H1 (cell line): ENCODE measurements around the gene CDC42EP2. TPM values are rescaled to one million over a fixed set of nuclear protein-coding genes. Genes with fewer than 3 reads are reported as not detected.

Experiments
- CTCF ChIA-PET: fragments of 300-600 bp; sonication (Branson Sonifier 250); formaldehyde crosslinking; loops from one replicate; lab custom pipeline; 2021; ENCODE audit not compliant: partially characterized antibody; lab: Charles Lee
- POLR2A ChIA-PET: fragments of 300-600 bp; sonication (Branson Sonifier 250); formaldehyde crosslinking; loops from one replicate; lab custom pipeline; 2021; ENCODE audit warnings: inconsistent platforms; ENCODE audit not compliant: partially characterized antibody; lab: Charles Lee
- DNase-seq, 2 experiments: peaks; one replicate each; pipeline versions ENCODE4 v3.0.0 to v3.0.0-alpha.2; 2010 to 2022; ENCODE audit warnings: low spot score in 2 of 2, low read depth in 1 of 2, mixed read lengths in 1 of 2
- FAIRE-seq: peaks from 2 replicates; lab custom pipeline; 2011; peaks lifted over from hg19 to GRCh38; lab: Jason Lieb, UNC
- H2AFZ ChIP-seq: 2 replicates; pipeline ENCODE4 v1.8.1; 2012; ENCODE audit warnings: low read length, inconsistent platforms
- H2AK5ac ChIP-seq: 2 replicates; pipeline ENCODE4 v1.6.1; 2013; ENCODE audit warnings: low read depth, low read length
- H2BK120ac ChIP-seq: replicated peaks from 2 replicates; pipeline ENCODE3; 2013; ENCODE audit warnings: low read depth, low read length, inconsistent platforms
- H2BK12ac ChIP-seq: 2 replicates; pipeline ENCODE4 v1.6.1; 2013; ENCODE audit warnings: low read depth, low read length
- H2BK15ac ChIP-seq: 2 replicates; pipeline ENCODE4 v1.6.1; 2013; ENCODE audit warnings: low read length
- H2BK20ac ChIP-seq: 2 replicates; pipeline ENCODE4 v1.6.1; 2013; ENCODE audit warnings: low read length
- H2BK5ac ChIP-seq: 2 replicates; pipeline ENCODE4 v1.6.1; 2013; ENCODE audit warnings: low read depth, low read length
- H3K14ac ChIP-seq: 2 replicates; pipeline ENCODE4 v1.6.1; 2013; ENCODE audit warnings: inconsistent platforms; ENCODE audit not compliant: insufficient read length
- H3K18ac ChIP-seq: 2 replicates; pipeline ENCODE4 v1.6.1; 2013; ENCODE audit warnings: low read length; ENCODE audit errors: extremely low read depth
- H3K23ac ChIP-seq: 2 replicates; pipeline ENCODE4 v1.6.1; 2013; ENCODE audit warnings: inconsistent platforms; ENCODE audit not compliant: insufficient read length
- H3K23me2 ChIP-seq: 2 replicates; pipeline ENCODE4 v1.6.1; 2013; ENCODE audit warnings: low read depth, low read length
- H3K27ac ChIP-seq: 2 replicates; pipeline ENCODE4 v1.6.1; 2011; ENCODE audit warnings: low read depth, low read length, inconsistent platforms
- H3K27me3 ChIP-seq, 4 experiments: replicated peaks in 1 of 4; 1 replicate in 1 of 4; 2 replicates in 3 of 4; pipeline versions ENCODE4 v1.6.1 to v1.8.1; 2011 to 2013; ENCODE audit warnings: low read length in 3 of 4, mild to moderate bottlenecking in 3 of 4, inconsistent platforms in 2 of 4, mixed read lengths in 2 of 4, moderate library complexity in 1 of 4; ENCODE audit not compliant: control insufficient read depth in 3 of 4, insufficient read depth in 3 of 4; ENCODE audit errors: extremely low read depth in 1 of 4
- H3K36me3 ChIP-seq, 4 experiments: 2 replicates each; pipeline versions ENCODE4 v1.6.1 to v1.8.1; 2011 to 2013; ENCODE audit warnings: mild to moderate bottlenecking in 4 of 4, low read length in 3 of 4, moderate library complexity in 2 of 4, control low read depth in 1 of 4, inconsistent platforms in 1 of 4; ENCODE audit not compliant: insufficient read depth in 4 of 4, control insufficient read depth in 2 of 4
- H3K4ac ChIP-seq: replicated peaks from 2 replicates; pipeline ENCODE3; 2013; ENCODE audit warnings: low read length, low read depth, mixed read lengths, inconsistent platforms; ENCODE audit not compliant: insufficient read length
- H3K4me1 ChIP-seq, 4 experiments: replicated peaks in 1 of 4; 1 replicate in 1 of 4; 2 replicates in 3 of 4; pipeline versions ENCODE4 v1.6.1 to v1.8.1; 2011 to 2013; ENCODE audit warnings: low read length in 3 of 4, inconsistent platforms in 2 of 4, mixed read lengths in 1 of 4; ENCODE audit not compliant: insufficient read depth in 4 of 4, control insufficient read depth in 3 of 4
- H3K4me2 ChIP-seq, 2 experiments: 2 replicates each; pipeline versions ENCODE4 v1.6.1 to v1.8.1; 2011 to 2013; ENCODE audit warnings: low read depth in 2 of 2, low read length in 2 of 2, control low read depth in 1 of 2, inconsistent platforms in 1 of 2, mild to moderate bottlenecking in 1 of 2; ENCODE audit not compliant: insufficient read depth in 1 of 2
- H3K4me3 ChIP-seq, 4 experiments: fragments of 200-600, 300-600 bp in 1 of 4; sonication (generic), shearing (Covaris generic), sonication (Bioruptor Twin) in 1 of 4; 2 replicates each; pipeline versions ENCODE4 v1.5.1 to v1.8.1; 2011 to 2016; ENCODE audit warnings: low read length in 4 of 4, low read depth in 3 of 4, control low read depth in 2 of 4, inconsistent platforms in 2 of 4, mild to moderate bottlenecking in 2 of 4, mixed read lengths in 1 of 4, moderate library complexity in 1 of 4; ENCODE audit not compliant: insufficient read depth in 2 of 4; ENCODE audit errors: extremely low read depth in 1 of 4
- H3K56ac ChIP-seq: replicated peaks from 2 replicates; pipeline ENCODE3; 2013; ENCODE audit warnings: low read depth, mild to moderate bottlenecking, mixed read lengths, low read length, inconsistent platforms; ENCODE audit not compliant: insufficient read length
- H3K79me1 ChIP-seq: 2 replicates; pipeline ENCODE4 v1.6.1; 2013; ENCODE audit warnings: low read depth, low read length, control low read depth
- H3K79me2 ChIP-seq, 2 experiments: 2 replicates each; pipeline versions ENCODE4 v1.6.1 to v1.8.1; 2012 to 2013; ENCODE audit warnings: low read length in 2 of 2, mild to moderate bottlenecking in 2 of 2, inconsistent platforms in 1 of 2; ENCODE audit not compliant: insufficient read depth in 2 of 2, control insufficient read depth in 1 of 2
- H3K9ac ChIP-seq, 4 experiments: replicated peaks in 1 of 4; 1 replicate in 1 of 4; 2 replicates in 3 of 4; pipeline versions ENCODE4 v1.6.1 to v1.8.1; 2011 to 2013; ENCODE audit warnings: low read depth in 3 of 4, low read length in 3 of 4, control low read depth in 2 of 4, mild to moderate bottlenecking in 2 of 4, moderate library complexity in 2 of 4, inconsistent platforms in 1 of 4; ENCODE audit errors: extremely low read depth in 1 of 4
- H3K9me3 ChIP-seq, 2 experiments: 2 replicates each; pipeline versions ENCODE4 v1.6.1 to v1.8.1; 2012 to 2013; ENCODE audit warnings: mild to moderate bottlenecking in 2 of 2, moderate library complexity in 2 of 2, control low read depth in 1 of 2, inconsistent platforms in 1 of 2, low read depth in 1 of 2, low read length in 1 of 2, mixed read lengths in 1 of 2; ENCODE audit not compliant: insufficient read depth in 2 of 2
- H4K20me1 ChIP-seq, 2 experiments: replicated peaks in 1 of 2; 2 replicates each; pipeline versions ENCODE3 to v1.8.1; 2011 to 2013; ENCODE audit warnings: inconsistent platforms in 2 of 2, low read length in 2 of 2, mild to moderate bottlenecking in 1 of 2; ENCODE audit not compliant: insufficient read depth in 2 of 2, control insufficient read depth in 1 of 2
- H4K5ac ChIP-seq: 2 replicates; pipeline ENCODE4 v1.6.1; 2013; ENCODE audit warnings: low read length, low read depth, mixed read lengths, inconsistent platforms; ENCODE audit not compliant: insufficient read length
- H4K8ac ChIP-seq: 2 replicates; pipeline ENCODE4 v1.8.0; 2013; ENCODE audit warnings: mild to moderate bottlenecking, moderate library complexity, low read length, inconsistent platforms; ENCODE audit not compliant: insufficient read depth; ENCODE audit errors: extremely low read depth
- H4K91ac ChIP-seq: replicated peaks from 2 replicates; pipeline ENCODE3; 2013; ENCODE audit warnings: low read length, mixed read lengths, inconsistent platforms; ENCODE audit not compliant: insufficient read length
- ATF2 ChIP-seq: IDR thresholded peaks from 2 replicates; pipeline ENCODE4 v1.6.1; 2012; ENCODE audit warnings: low read length, inconsistent platforms
- BACH1 ChIP-seq: IDR thresholded peaks from 2 replicates; pipeline ENCODE4 v1.6.1; 2012; ENCODE audit warnings: low read length, improper control_type of control experiment
- RNF2 ChIP-seq: fragments of 200-900, 300-1000 bp; sonication (generic); IDR thresholded peaks from 2 replicates; pipeline ENCODE4 v1.7.1; 2016; ENCODE audit warnings: borderline replicate concordance, low read depth, mild to moderate bottlenecking, antibody characterized with exemption, low read length; ENCODE audit not compliant: poor library complexity, severe bottlenecking; ENCODE audit errors: missing control alignments
- WGBS, 2 experiments: shearing (Covaris generic) in 1 of 2; methylation state at CpG; one replicate each; pipeline versions ENCODE4 v1.1.6 to v1.1.7; 2013 to 2015; ENCODE audit warnings: low lambda C conversion rate in 2 of 2, mixed read lengths in 2 of 2, inconsistent platforms in 1 of 2, low coverage in 1 of 2, missing lambda C conversion rate in 1 of 2; ENCODE audit not compliant: insufficient replicate concordance in 2 of 2, insufficient coverage in 1 of 2, insufficient read length in 1 of 2; ENCODE audit errors: extremely low coverage in 1 of 2, missing lambda C conversion rate in 1 of 2; 5-methylcytosine and 5-hydroxymethylcytosine counted together
- polyA plus RNA-seq, 7 experiments: library from polyadenylated mRNA; depleted of rRNA in 3 of 7; stranded (reverse) in 5 of 7; unstranded in 2 of 7; fragments of >200 nt in 5 of 7; fragments of 200-250 nt in 2 of 7; gene quantifications; 1 replicate in 5 of 7; 2 replicates in 1 of 7; 4 replicates in 1 of 7; pipeline versions ENCODE4 v1.2.1 to v1.2.3, GENCODE V29; 2011 to 2013; ENCODE audit warnings: missing spikeins in 2 of 7, mixed read lengths in 2 of 7
- total RNA-seq: library from RNA; stranded (reverse); fragmentation: NEBNext Ultra II Directional; extraction: Animal tissue kit (Norgen Biotek cat#: 25700); gene quantifications from 2 replicates; pipeline ENCODE4 v1.2.1, GENCODE V29; 2021

Gene CDC42EP2
- total and polyA plus RNA-seq, 2 of the 8 experiments (the other 6 are each of a cell fraction or from before 2014, with no cell fraction given): 11.8 to 13.3 TPM

DNA sequence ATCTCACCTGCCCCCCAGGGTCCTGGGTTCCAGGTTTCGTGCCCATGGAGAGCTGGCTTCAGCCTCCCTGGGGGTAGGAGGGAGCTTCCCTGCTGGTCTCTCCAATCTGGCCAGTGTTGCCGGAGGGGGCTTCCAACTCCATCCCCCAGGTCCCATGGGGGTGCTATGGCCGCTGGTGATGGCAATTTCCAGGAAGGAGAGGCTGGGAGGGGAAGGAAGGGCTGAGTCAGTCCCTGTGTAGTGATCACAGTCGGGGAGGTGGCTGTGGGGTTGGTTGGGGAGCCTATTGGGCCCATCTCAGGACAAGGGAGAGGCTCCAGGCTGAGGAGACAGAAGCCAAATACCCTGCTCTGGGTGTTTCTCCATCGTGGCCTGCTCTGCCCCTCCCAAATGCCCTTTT, 5.7 kb upstream of the CDC42EP2 start:
- no peak overlapping the region for H2BK5ac ChIP-seq
- no peak for TF ChIP-seq ATF2
- no peak for TF ChIP-seq RNF2
- TF ChIP-seq BACH1: no peak
- no peak overlapping the region for H2BK20ac ChIP-seq
- no peak overlapping the region for H3K56ac ChIP-seq
- CTCF ChIA-PET: interaction anchor here (45.6 to 52.8 kb wide), 2 partner anchors 5 to 22 kb away, joined by 1179 read pairs; partner anchors contain the start of genes CDC42EP2 and DPF2
- no peak overlapping the region for H3K4me3 ChIP-seq
- H4K91ac ChIP-seq: no peak overlapping the region
- no peak overlapping the region for H2BK15ac ChIP-seq
- no peak overlapping the region for H3K9ac ChIP-seq
- peaks cover 0 to 12% of the 10 kb centered on the region in 2 experiments for H4K20me1 ChIP-seq
- H3K79me2 ChIP-seq: no peaks in the 10 kb centered on the region
- no peaks in the 10 kb centered on the region for H3K9me3 ChIP-seq
- DNase-seq (no peak), FAIRE-seq (no peak)
- no peak overlapping the region for H3K14ac ChIP-seq
- no peak overlapping the region for H2BK120ac ChIP-seq
- H3K36me3 ChIP-seq: peaks cover 0 to 1% (median 0%) of the 10 kb centered on the region in 4 experiments; a peak in 1 of 8 replicates
- POLR2A ChIA-PET: interaction anchor here (0.7 to 14.1 kb wide), 3 partner anchors 13 to 20 kb away, joined by 3 to 208 read pairs (median 4); partner anchors contain the start of gene DPF2
- H3K4me2 ChIP-seq: no peak overlapping the region
- H2BK12ac ChIP-seq: no peak overlapping the region
- peaks cover 0 to 4% (median 0%) of the 10 kb centered on the region in 4 experiments; a peak in 4 of 7 replicates for H3K4me1 ChIP-seq
- H3K18ac ChIP-seq: no peak overlapping the region; the same call in 1 of the 2 replicates
- no peak overlapping the region for H4K8ac ChIP-seq
- H3K79me1 ChIP-seq: no peaks in the 10 kb centered on the region; the same call in 1 of the 2 replicates
- H2AFZ ChIP-seq: no peak overlapping the region
- peaks cover 0 to 12% (median 8%) of the 10 kb centered on the region in 4 experiments; a peak in 5 of 7 replicates for H3K27me3 ChIP-seq
- H3K23me2 ChIP-seq: peaks cover 5% of the 10 kb centered on the region; the same call in 1 of the 2 replicates
- no peak overlapping the region for H4K5ac ChIP-seq
- H3K23ac ChIP-seq: no peak overlapping the region
- no peak overlapping the region for H3K4ac ChIP-seq
- H3K27ac ChIP-seq: no peak overlapping the region
- H2AK5ac ChIP-seq: 0 out of 2 replicates have a peak overlapping the region, but pooled peaks have one; percentile 24
- WGBS, 2 experiments: 93% methylated on average over 5 of the region's 5 CpGs; no CpG with 5 or more reads in 1 of the 2 experiments
